Adrenal gland (tissue), 19 donors: ENCODE results near the gene PSMA2. TPM values are rescaled to one million over a fixed set of nuclear protein-coding genes. Genes with fewer than 3 reads are reported as not detected.

Source experiments
- DNase-seq, 7 donors: peaks; one replicate each; pipeline ENCODE4 v3.0.0-alpha.2; 2019 to 2020
- H3K27ac ChIP-seq, 5 donors: fragments of 200-600 bp; sonication (generic) in 4 of 5; 1 replicate in 3 of 5; 2 replicates in 2 of 5; pipeline versions ENCODE4 v1.5.1 to v1.8.0; 2016 to 2020; ENCODE audit warnings: mild to moderate bottlenecking in 1 of 5
- H3K27me3 ChIP-seq: fragments of 200-600 bp; 2 replicates; pipeline ENCODE4 v1.8.0; 2021
- H3K36me3 ChIP-seq, 2 donors: fragments of 200-600 bp; replicated peaks in 1 of 2; 1 replicate in 1 of 2; 2 replicates in 1 of 2; pipeline versions ENCODE4 v1.5.1 to v1.8.0; 2018 to 2022
- H3K4me1 ChIP-seq, 2 donors: fragments of 200-600 bp; replicated peaks in 1 of 2; 1 replicate in 1 of 2; 2 replicates in 1 of 2; pipeline versions ENCODE4 v1.5.1 to v1.8.0; 2018 to 2021
- H3K4me3 ChIP-seq, 4 donors: fragments of 200-600 bp; sonication (generic) in 3 of 4; one replicate each; pipeline ENCODE4 v1.5.1; 2016 to 2018
- H3K9me3 ChIP-seq, 3 donors: fragments of 200-600 bp; sonication (generic) in 1 of 3; replicated peaks in 1 of 3; 1 replicate in 2 of 3; 2 replicates in 1 of 3; pipeline versions ENCODE4 v1.5.1 to v1.8.0; 2016 to 2021
- CTCF ChIP-seq, 6 experiments: fragments of 450-650 bp in 4 of 6; fragments of 200-600 bp in 2 of 6; sonication (generic) in 1 of 6; IDR thresholded peaks; 1 replicate in 5 of 6; 2 replicates in 1 of 6; pipeline versions ENCODE4 v1.5.1 to v1.8.0; 2016 to 2021; ENCODE audit warnings: antibody characterized with exemption in 6 of 6, mild to moderate bottlenecking in 2 of 6, moderate library complexity in 1 of 6
- POLR2A ChIP-seq, 2 donors: fragments of 450-650 bp; IDR thresholded peaks; one replicate each; pipeline ENCODE4 v1.6.1; 2017; ENCODE audit warnings: antibody characterized with exemption in 2 of 2, mild to moderate bottlenecking in 2 of 2, moderate library complexity in 1 of 2
- WGBS, 4 donors: extraction: QIAGEN DNeasy Blood & Tissue Kit in 2 of 4; methylation state at CpG; one replicate each; pipeline versions ENCODE4 v1.1.5 to v1.1.7; 2013 to 2017; 5-methylcytosine and 5-hydroxymethylcytosine counted together
- intact Hi-C, 2 donors: fragments of 100-400 bp; cut with DNase I; formaldehyde crosslinking; loops; one replicate each; pipeline versions ENCODE4 v1.14.1 to v1.15.0; 2022 to 2023
- long read RNA-seq, 10 donors: library from polyadenylated mRNA in 3 of 10; unstranded in 2 of 10; stranded (forward) in 1 of 10; transcript quantifications; one replicate each; pipeline ENCODE4 v2.0.0 and lab custom pipeline, GENCODE V29; 2021 to 2026
- polyA plus RNA-seq, 3 donors: library from polyadenylated mRNA; stranded (reverse); fragments of 200-250 nt in 2 of 3; fragments of 350-450 nt in 1 of 3; fragmentation: Illumina TruSeq in 1 of 3; extraction: RNeasy Lipid Tissue Mini Kit (QIAGEN cat#74804) in 1 of 3; gene quantifications; one replicate each; pipeline ENCODE4 v1.2.3, GENCODE V29; 2013 to 2014
- total RNA-seq, 9 donors: library from RNA; depleted of rRNA in 4 of 9; stranded (reverse); fragments of >200 nt in 4 of 9; fragments of 120-200 nt in 1 of 9; fragmentation: NEBNext Ultra II Directional in 1 of 9; extraction: Animal tissue kit (Norgen Biotek cat#: 25700) in 1 of 9; gene quantifications; one replicate each; pipeline versions ENCODE4 v1.1.0 to v1.2.4, GENCODE V29; 2013 to 2023
- donor health status: healthy with polysubstance abuse.
- donor health status: Bipolar disorder and iron deficiency.
- donor health status: DM: yes; HTN: yes; CAD: no.
- donor health status: DM: no; HTN: no; CAD: no.
- donor health status: DM: no; HTN: no; CAD: no.
- donor health status: DM: yes; HTN: yes; CAD: no.

PSMA2 gene
- total RNA-seq (100 to 1,000 TPM in 2 of 9 donors, 10 to 100 TPM in 7; 53.9 to 199 (median 87.6) TPM), polyA plus RNA-seq (100 to 1,000 TPM in 1 of 3 donors, 10 to 100 TPM in 2; 61.6 to 123 (median 62.6) TPM)
- long read RNA-seq, donor 1, transcript PSMA2-201 (8 exons, 1,487 nt) = major isoform, 314 of 682 reads
- long read RNA-seq, donor 1, partial matches to known transcripts = 152 of 682 reads
- long read RNA-seq, donor 1, other reads (novel, unspliced or antisense) = 210 of 682 reads
- long read RNA-seq, donor 2, transcript PSMA2-201 (8 exons, 1,487 nt) = major isoform, 165 of 384 reads
- long read RNA-seq, donor 2, partial matches to known transcripts = 113 of 384 reads
- long read RNA-seq, donor 2, other reads (novel, unspliced or antisense) = 104 of 384 reads
- long read RNA-seq, donor 3, transcript PSMA2-201 (8 exons, 1,487 nt) = major isoform, 257 of 316 reads
- long read RNA-seq, donor 3, partial matches to known transcripts = 57 of 316 reads
- long read RNA-seq, donor 3, other reads (novel, unspliced or antisense) = 0 of 316 reads
- long read RNA-seq, donor 4, transcript PSMA2-201 (8 exons, 1,487 nt) = major isoform, 223 of 227 reads
- long read RNA-seq, donor 4, partial matches to known transcripts = 2 of 227 reads
- long read RNA-seq, donor 4, other reads (novel, unspliced or antisense) = 0 of 227 reads
- long read RNA-seq, donor 5, transcript PSMA2-201 (8 exons, 1,487 nt) = major isoform, 261 of 272 reads
- long read RNA-seq, donor 5, partial matches to known transcripts = 8 of 272 reads
- long read RNA-seq, donor 5, other reads (novel, unspliced or antisense) = 2 of 272 reads
- long read RNA-seq, donor 6, transcript PSMA2-201 (8 exons, 1,487 nt) = major isoform, 129 of 135 reads
- long read RNA-seq, donor 6, partial matches to known transcripts = 5 of 135 reads
- long read RNA-seq, donor 6, other reads (novel, unspliced or antisense) = 1 of 135 reads
- long read RNA-seq, donor 7, transcript PSMA2-201 (8 exons, 1,487 nt) = major isoform, 98 of 235 reads
- long read RNA-seq, donor 7, partial matches to known transcripts = 57 of 235 reads
- long read RNA-seq, donor 7, other reads (novel, unspliced or antisense) = 78 of 235 reads
- long read RNA-seq, donor 8, transcript PSMA2-201 (8 exons, 1,487 nt) = major isoform, 197 of 304 reads
- long read RNA-seq, donor 8, partial matches to known transcripts = 106 of 304 reads
- long read RNA-seq, donor 8, other reads (novel, unspliced or antisense) = 0 of 304 reads
- long read RNA-seq, donor 9, transcript PSMA2-201 (8 exons, 1,487 nt) = major isoform, 178 of 420 reads
- long read RNA-seq, donor 9, partial matches to known transcripts = 98 of 420 reads
- long read RNA-seq, donor 9, other reads (novel, unspliced or antisense) = 142 of 420 reads
- long read RNA-seq, donor 10, transcript PSMA2-201 (8 exons, 1,487 nt) = major isoform, 64 of 83 reads
- long read RNA-seq, donor 10, partial matches to known transcripts = 19 of 83 reads
- long read RNA-seq, donor 10, other reads (novel, unspliced or antisense) = 0 of 83 reads

GRCh38 chr7:42931834-42932651 lies at the start of gene PSMA2, which contains the start of gene MRPL32:
PSMA2 (minus strand) TSS chr7:42932174; CDS start chr7:42932158, 16 bp downstream.
MRPL32 (plus strand) TSS chr7:42932376; CDS start chr7:42932387, 11 bp downstream.
- Histone ChIP-seq H3K4me1 (peaks cover 20 to 47% of the 10 kb centered on the region in 2 donors), H3K9me3 (no peaks in the 10 kb centered on the region), H3K27ac (peak within 1 kb of the TSS; percentile 55 to 87 (median 85)), H3K4me3 (peak within 1 kb of the TSS; percentile 34 to 87 (median 80)), H3K36me3 (peaks cover 0 to 17% of the 10 kb centered on the region in 2 donors), H3K27me3 (no peaks in the 10 kb centered on the region)
- intact Hi-C loops = no loop called here
- peak; percentile 94 to 99 (median 97) for DNase-seq
- 0% methylated on average over 33 to 56 of the region's 56 CpGs for WGBS, 4 donors
- TF ChIP-seq CTCF (IDR thresholded peaks at IDR 0.05) (no peak), POLR2A (IDR thresholded peaks at IDR 0.05) (peak; percentile 21 to 80)

DNA sequence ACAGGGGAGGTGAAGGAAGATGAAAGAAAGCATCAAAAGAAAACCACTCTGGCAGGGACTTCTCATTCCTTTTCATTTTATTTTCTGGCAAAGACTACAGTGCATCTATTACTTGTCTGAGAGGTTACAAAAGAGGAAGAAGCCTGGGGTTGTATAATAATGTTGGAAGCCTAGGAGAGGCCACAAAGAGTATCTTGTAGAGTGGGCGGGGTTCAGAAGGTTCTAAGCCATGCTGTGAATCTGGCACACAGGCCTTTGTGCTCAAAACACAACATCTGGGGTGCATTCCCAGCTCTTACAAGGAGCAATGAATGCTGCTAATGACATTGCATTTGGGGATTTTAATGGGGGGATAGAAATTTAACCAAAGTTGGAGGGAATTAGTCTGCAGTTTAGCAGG lies 49.6 kb upstream of the PSMA2 start:
- Histone ChIP-seq H3K36me3 (no peaks in the 10 kb centered on the region), H3K4me3 (no peak overlapping the region), H3K27me3 (no peaks in the 10 kb centered on the region), H3K9me3 (no peaks in the 10 kb centered on the region), H3K4me1 (peaks cover 0 to 5% of the 10 kb centered on the region in 2 donors), H3K27ac (no peak overlapping the region)
- DNase-seq = no peak
- WGBS, 4 donors = 82 to 95% (median 88%) methylated on average over 1 of the region's 1 CpG
- intact Hi-C loops = no loop called here
- TF ChIP-seq CTCF (IDR thresholded peaks at IDR 0.05) = no peak
- no peak for TF ChIP-seq POLR2A (IDR thresholded peaks at IDR 0.05)

- Histone ChIP-seq H3K27me3 (no peaks in the 10 kb centered on the region), H3K36me3 (no peaks in the 10 kb centered on the region), H3K4me1 (peaks cover 0 to 5% of the 10 kb centered on the region in 2 donors), H3K27ac (no peak overlapping the region), H3K4me3 (no peak overlapping the region), H3K9me3 (no peaks in the 10 kb centered on the region)
- TF ChIP-seq POLR2A (IDR thresholded peaks at IDR 0.05) = no peak
- TF ChIP-seq CTCF (IDR thresholded peaks at IDR 0.05) = no peak
- DNase-seq = no peak
- intact Hi-C loops = no loop called here
- 81 to 92% (median 89%) methylated on average over 3 of the region's 3 CpGs for WGBS, 4 donors
These were observed 48.5 kb upstream of the PSMA2 start for GRCh38 chr7:42980514-42980913.
